ENCODE measurements around the gene CNOT3.

Gene CNOT3

GRCh38 chr19:54196536-54196935 lies 59.0 kb downstream of the CNOT3 start:
- Histone ChIP-seq H3K79me2 (peaks cover 8% of the 10 kb centered on the region), H3K9me3 (ENCODE audit: control insufficient read depth, low read length) (no peaks in the 10 kb centered on the region), H3K4me3 (ENCODE audit: low read depth, low read length) (no peak overlapping the region), H3K27ac (no peak overlapping the region), H3K4me1 (peaks cover 5% of the 10 kb centered on the region), H2AFZ (no peak overlapping the region), H3K4me2 (ENCODE audit: low read length) (no peak overlapping the region), H3K36me3 (ENCODE audit: control insufficient read depth, insufficient read depth, low read length) (no peaks in the 10 kb centered on the region), H3K27me3 (ENCODE audit: control insufficient read depth, insufficient read depth, low read length) (no peaks in the 10 kb centered on the region), H3K9ac (no peak overlapping the region)
- TF ChIP-seq CTCF (IDR thresholded peaks at IDR 0.05), result no peak

- Histone ChIP-seq H2AFZ (no peak overlapping the region), H3K9me3 (ENCODE audit: control insufficient read depth, low read length) (no peaks in the 10 kb centered on the region), H3K9ac (no peak overlapping the region), H3K36me3 (ENCODE audit: control insufficient read depth, insufficient read depth, low read length) (no peaks in the 10 kb centered on the region), H3K4me1 (peaks cover 5% of the 10 kb centered on the region), H3K4me2 (ENCODE audit: low read length) (no peak overlapping the region), H3K27ac (no peak overlapping the region), H3K4me3 (ENCODE audit: low read depth, low read length) (no peak overlapping the region), H3K79me2 (peaks cover 14% of the 10 kb centered on the region), H3K27me3 (ENCODE audit: control insufficient read depth, insufficient read depth, low read length) (no peaks in the 10 kb centered on the region)
- no peak for TF ChIP-seq CTCF (IDR thresholded peaks at IDR 0.05)
Observed at GRCh38 chr19:54197121-54197520, 59.6 kb downstream of the CNOT3 start.

GRCh38 chr19:54199401-54199800 lies 61.8 kb downstream of the CNOT3 start:
- Histone ChIP-seq H3K27me3 (ENCODE audit: control insufficient read depth, insufficient read depth, low read length) (no peaks in the 10 kb centered on the region), H3K4me2 (ENCODE audit: low read length) (no peak overlapping the region), H3K27ac (no peak overlapping the region), H3K79me2 (peaks cover 32% of the 10 kb centered on the region), H3K4me1 (peaks cover 6% of the 10 kb centered on the region), H3K9ac (no peak overlapping the region), H3K4me3 (ENCODE audit: low read depth, low read length) (no peak overlapping the region), H3K9me3 (ENCODE audit: control insufficient read depth, low read length) (no peaks in the 10 kb centered on the region), H2AFZ (no peak overlapping the region), H3K36me3 (ENCODE audit: control insufficient read depth, insufficient read depth, low read length) (no peaks in the 10 kb centered on the region)
- TF ChIP-seq CTCF (IDR thresholded peaks at IDR 0.05), result no peak

GRCh38 chr19:54201172-54201701 lies 63.7 kb downstream of the CNOT3 start:
- Histone ChIP-seq H3K36me3 (ENCODE audit: control insufficient read depth, insufficient read depth, low read length) (no peaks in the 10 kb centered on the region), H3K9me3 (ENCODE audit: control insufficient read depth, low read length) (no peaks in the 10 kb centered on the region), H3K9ac (peak overlapping the region; percentile 21), H3K4me1 (peaks cover 13% of the 10 kb centered on the region), H3K27me3 (ENCODE audit: control insufficient read depth, insufficient read depth, low read length) (no peaks in the 10 kb centered on the region), H3K27ac (peak overlapping the region; percentile 95), H3K4me2 (ENCODE audit: low read length) (peak overlapping the region; percentile 77), H3K4me3 (ENCODE audit: low read depth, low read length) (peak overlapping the region; percentile 74), H3K79me2 (peaks cover 42% of the 10 kb centered on the region), H2AFZ (peak overlapping the region; percentile 93)
- no peak for TF ChIP-seq CTCF (IDR thresholded peaks at IDR 0.05)

- Histone ChIP-seq H3K27ac (no peak overlapping the region), H3K4me2 (ENCODE audit: low read length) (peak overlapping the region; percentile 77), H3K79me2 (peaks cover 45% of the 10 kb centered on the region), H3K9ac (no peak overlapping the region), H3K9me3 (ENCODE audit: control insufficient read depth, low read length) (no peaks in the 10 kb centered on the region), H2AFZ (no peak overlapping the region), H3K36me3 (ENCODE audit: control insufficient read depth, insufficient read depth, low read length) (no peaks in the 10 kb centered on the region), H3K4me3 (ENCODE audit: low read depth, low read length) (peak overlapping the region; percentile 74), H3K27me3 (ENCODE audit: control insufficient read depth, insufficient read depth, low read length) (no peaks in the 10 kb centered on the region), H3K4me1 (peaks cover 13% of the 10 kb centered on the region)
- TF ChIP-seq CTCF (IDR thresholded peaks at IDR 0.05), result no peak
Observed at GRCh38 chr19:54201980-54202379, 64.4 kb downstream of the CNOT3 start.

Measured in parathyroid adenoma (tissue), 2 donors.